Measurements from ENCODE around the gene PET117.

Gene PET117

DNA sequence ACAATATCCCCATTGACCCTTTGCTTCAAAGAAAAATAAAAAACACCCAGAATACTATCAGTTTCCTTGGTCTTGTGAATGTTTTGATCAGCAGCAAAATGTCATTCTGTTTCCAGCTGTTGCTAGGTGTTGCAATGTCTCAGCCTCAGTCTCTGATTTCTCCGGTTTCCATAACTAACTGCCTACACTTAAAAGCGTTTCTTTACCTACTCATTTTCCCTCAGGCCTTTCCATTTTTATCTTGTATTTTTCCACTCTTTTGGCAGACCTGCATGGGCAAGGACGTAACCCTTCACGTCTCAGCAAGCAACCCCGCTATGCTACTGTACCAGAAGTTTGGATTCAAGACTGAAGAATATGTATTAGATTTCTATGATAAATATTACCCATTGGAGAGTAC lies 49.4 kb downstream of the PET117 start:
- no peaks in the 10 kb centered on the region for H3K9me3 Mint-ChIP-seq
- no peak overlapping the region for H3K4me3 Mint-ChIP-seq
- H3K36me3 Mint-ChIP-seq (ENCODE audit: low read depth): peaks cover 64% of the 10 kb centered on the region
- TF ChIP-seq, protein P1, sequence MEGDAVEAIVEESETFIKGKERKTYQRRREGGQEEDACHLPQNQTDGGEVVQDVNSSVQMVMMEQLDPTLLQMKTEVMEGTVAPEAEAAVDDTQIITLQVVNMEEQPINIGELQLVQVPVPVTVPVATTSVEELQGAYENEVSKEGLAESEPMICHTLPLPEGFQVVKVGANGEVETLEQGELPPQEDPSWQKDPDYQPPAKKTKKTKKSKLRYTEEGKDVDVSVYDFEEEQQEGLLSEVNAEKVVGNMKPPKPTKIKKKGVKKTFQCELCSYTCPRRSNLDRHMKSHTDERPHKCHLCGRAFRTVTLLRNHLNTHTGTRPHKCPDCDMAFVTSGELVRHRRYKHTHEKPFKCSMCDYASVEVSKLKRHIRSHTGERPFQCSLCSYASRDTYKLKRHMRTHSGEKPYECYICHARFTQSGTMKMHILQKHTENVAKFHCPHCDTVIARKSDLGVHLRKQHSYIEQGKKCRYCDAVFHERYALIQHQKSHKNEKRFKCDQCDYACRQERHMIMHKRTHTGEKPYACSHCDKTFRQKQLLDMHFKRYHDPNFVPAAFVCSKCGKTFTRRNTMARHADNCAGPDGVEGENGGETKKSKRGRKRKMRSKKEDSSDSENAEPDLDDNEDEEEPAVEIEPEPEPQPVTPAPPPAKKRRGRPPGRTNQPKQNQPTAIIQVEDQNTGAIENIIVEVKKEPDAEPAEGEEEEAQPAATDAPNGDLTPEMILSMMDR (IDR thresholded peaks at IDR 0.05; ENCODE audit: unreplicated experiment in 3 of 3): no peak
- no peak overlapping the region for H3K27ac Mint-ChIP-seq
- no peaks in the 10 kb centered on the region for H3K27me3 Mint-ChIP-seq (ENCODE audit: low read depth)
- peaks cover 5% of the 10 kb centered on the region for H3K4me1 Mint-ChIP-seq

DNA sequence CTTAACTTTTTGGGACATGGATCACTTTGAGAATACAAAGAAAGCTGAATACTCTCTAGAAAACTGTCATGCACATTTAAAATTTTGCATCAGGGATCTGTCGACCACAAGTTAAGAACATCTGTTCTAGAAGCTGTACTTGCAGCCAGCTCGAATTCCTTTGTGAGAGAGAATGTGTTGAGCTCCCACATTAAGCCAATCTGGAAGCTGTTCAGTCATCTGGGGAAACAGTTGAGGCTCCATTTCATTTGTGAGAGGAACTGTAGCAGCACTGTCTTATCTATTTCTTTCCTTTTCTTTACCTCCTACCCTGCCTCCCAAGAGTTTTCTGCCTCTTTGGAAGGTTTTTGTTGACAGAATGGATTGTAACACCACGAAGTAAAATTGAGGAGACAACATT lies 50.8 kb downstream of the PET117 start:
- H3K27me3 Mint-ChIP-seq (ENCODE audit: low read depth): no peaks in the 10 kb centered on the region
- H3K4me3 Mint-ChIP-seq: no peak overlapping the region
- H3K4me1 Mint-ChIP-seq: peaks cover 5% of the 10 kb centered on the region
- H3K27ac Mint-ChIP-seq: peak overlapping the region in 1 of 3 experiments; percentile 52
- H3K36me3 Mint-ChIP-seq (ENCODE audit: low read depth): peaks cover 58% of the 10 kb centered on the region
- H3K9me3 Mint-ChIP-seq: no peaks in the 10 kb centered on the region
- TF ChIP-seq, protein P1 (IDR thresholded peaks at IDR 0.05; ENCODE audit: unreplicated experiment in 3 of 3): no peak

DNA sequence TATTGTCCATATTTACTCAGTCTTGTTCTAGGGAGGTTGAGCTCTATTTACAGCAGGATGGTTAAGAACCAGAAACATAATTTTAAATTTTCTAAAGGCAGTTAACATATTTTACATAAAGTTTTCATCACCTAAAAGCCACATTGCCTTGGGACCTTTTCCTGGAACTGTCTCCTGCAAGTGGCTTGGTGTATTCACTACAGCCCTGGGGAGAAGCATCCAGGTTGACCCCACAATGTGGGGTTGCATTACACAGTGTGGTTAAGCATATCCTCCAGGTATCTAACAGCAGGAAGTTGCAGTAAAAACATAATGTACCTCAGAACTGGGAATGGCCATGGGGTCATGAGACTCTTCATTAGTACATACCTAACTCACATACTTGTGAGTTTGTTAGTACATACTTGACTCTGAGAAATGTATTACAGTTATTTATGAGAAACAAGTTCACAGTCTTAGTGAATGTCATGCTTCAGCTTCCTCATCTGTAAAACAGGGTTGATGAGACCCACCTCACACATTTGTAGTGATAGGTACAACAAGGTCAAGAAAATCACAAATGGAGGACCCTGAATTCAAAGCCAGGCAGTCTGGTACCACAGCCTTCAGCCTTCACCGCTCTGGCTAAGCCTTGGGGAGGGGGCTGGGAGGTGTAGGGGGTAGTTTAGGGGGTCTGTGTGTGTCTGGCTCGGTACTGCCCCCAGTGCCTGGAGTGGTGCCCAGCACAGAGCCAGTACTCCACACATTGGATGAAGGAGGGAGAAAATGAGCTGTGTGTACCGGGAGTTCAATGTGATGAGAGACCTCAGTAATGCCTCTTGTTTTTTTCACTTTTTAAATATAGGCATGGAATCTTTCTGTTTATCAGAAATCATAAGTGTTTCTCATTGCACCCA lies 52.9 kb downstream of the PET117 start:
- no peaks in the 10 kb centered on the region for H3K9me3 Mint-ChIP-seq
- no peaks in the 10 kb centered on the region for H3K27me3 Mint-ChIP-seq (ENCODE audit: low read depth)
- no peak overlapping the region for H3K27ac Mint-ChIP-seq
- H3K4me1 Mint-ChIP-seq: peaks cover 5% of the 10 kb centered on the region
- TF ChIP-seq, protein P1 (IDR thresholded peaks at IDR 0.05; ENCODE audit: unreplicated experiment in 3 of 3): no peak
- peaks cover 52% of the 10 kb centered on the region for H3K36me3 Mint-ChIP-seq (ENCODE audit: low read depth)
- H3K4me3 Mint-ChIP-seq: no peak overlapping the region

DNA sequence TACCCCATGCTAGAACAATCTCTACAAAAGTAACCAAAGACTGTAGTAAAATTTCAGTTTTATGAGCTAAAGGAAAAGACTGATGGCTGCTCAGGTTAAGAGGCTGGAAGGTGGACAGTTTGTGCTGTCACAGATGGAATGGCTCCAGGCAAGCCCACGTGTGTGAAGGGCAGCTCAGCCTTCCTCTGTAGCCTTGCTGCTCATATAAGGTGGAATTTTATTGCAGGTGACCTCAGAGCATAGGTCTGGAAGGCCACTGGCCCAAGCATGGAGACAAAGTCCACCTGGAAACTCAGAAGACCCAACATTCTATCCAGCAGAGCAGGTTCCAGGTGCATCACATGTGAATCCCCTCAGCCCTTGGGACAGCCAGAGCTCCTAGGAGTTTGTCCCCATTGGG lies 53.6 kb downstream of the PET117 start:
- no peak overlapping the region for H3K4me3 Mint-ChIP-seq
- H3K36me3 Mint-ChIP-seq (ENCODE audit: low read depth): peaks cover 49% of the 10 kb centered on the region
- H3K4me1 Mint-ChIP-seq: peaks cover 5% of the 10 kb centered on the region
- H3K9me3 Mint-ChIP-seq: no peaks in the 10 kb centered on the region
- H3K27ac Mint-ChIP-seq: no peak overlapping the region
- TF ChIP-seq, protein P1 (IDR thresholded peaks at IDR 0.05; ENCODE audit: unreplicated experiment in 3 of 3): no peak
- H3K27me3 Mint-ChIP-seq (ENCODE audit: low read depth): no peaks in the 10 kb centered on the region

All from nephron (organoid).